NCI-H187 treated with DMSO at 0.1 percent for 48 hours (cell line): Measurements from ENCODE around the gene ZIC2.

Source experiments
- DNase-seq: peaks from one replicate; lab custom pipeline; 2025; lab: John Stamatoyannopoulos, UW

Gene ZIC2

DNA sequence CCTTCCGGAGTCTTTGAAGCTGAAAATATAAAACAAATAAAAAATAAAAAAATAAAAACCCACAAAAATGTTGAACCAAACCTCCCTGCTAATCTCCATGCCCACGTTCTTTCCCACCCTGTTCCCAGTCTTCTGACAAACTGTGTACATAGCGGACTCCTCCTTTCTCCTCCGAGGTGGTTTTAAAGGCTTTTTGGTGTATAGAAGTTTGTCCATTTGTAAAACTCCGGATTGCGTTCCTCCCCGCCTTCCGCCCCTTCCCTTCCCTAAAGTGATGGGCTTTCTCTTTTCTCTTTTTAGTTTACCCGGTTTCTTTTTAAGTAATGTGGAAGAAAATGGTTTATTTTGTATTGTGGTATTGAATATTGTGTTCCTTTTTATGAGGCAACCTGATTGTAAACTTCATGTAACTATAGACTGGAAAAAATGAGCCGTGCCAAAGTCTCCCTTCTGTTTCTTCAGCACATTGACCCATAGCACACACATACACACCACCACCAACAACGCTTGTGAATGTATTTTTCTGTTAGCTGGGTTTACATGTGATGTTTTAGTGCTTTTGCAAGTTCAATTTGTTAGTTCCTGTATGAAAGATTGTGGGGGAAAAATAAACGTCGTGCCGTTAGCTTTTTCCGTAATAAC lies 4.4 kb downstream of the ZIC2 start:
- no peak for DNase-seq

DNA sequence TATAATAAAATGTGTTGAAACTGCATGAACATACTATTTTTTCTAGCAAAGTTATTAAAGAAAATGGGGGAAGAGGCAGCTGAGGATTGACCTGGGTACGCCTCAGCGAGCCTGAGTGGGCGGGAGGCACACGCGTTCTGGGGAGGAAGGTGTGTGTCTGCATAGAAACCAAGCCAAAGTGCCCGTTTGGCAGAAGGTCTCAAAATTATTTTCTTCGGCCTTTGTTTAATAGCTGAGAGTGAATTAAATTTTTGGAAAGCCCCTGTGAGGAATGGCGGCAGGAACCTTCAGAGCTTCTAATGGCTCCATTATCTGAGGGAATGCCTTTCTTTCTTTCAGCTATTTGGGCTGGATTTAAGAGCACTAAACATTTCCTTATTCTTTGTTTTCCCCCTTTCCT lies 5.2 kb downstream of the ZIC2 start:
- no peak for DNase-seq

GRCh38 chr13:99987154-99988019 lies 5.8 kb downstream of the ZIC2 start:
- DNase-seq = no peak

DNA sequence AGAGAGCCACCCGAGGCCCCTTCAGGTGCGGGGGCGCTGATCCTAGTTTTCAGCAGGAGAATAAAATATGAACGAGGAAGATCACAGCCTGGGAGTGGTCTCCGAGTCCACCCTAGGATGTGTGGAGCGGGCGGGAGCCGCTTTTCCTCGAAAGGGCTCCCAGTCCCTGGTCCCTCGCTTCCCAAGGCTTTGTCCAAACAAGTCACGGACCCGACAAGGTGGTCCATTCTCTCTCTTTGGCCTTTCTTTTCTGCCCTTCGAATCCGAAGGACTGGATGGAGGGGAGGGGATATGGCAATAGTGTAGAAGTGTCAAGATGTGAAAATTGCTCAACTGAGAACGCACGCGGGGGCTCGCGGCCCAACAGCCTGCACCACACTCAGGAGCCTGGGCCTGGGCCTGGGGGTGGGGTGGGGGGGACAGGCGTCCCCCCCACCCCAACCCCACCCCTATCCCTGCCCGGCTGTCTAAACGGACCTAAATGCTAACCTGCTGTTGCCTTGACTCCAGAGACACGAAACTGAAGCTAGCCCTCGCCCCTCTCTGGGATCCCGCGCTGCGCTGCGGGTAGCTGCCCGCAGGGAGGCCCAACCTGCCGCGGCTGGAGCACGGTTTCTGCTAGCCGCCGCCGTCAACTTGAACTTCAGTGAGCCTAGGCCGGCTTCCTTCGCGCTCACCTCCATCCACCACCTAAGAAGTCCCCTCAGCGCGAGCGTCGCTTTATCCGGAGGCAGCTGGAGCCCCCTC lies 7.1 kb downstream of the ZIC2 start:
- no peak for DNase-seq

- DNase-seq = no peak
Measured at GRCh38 chr13:99989276-99990125, 7.9 kb downstream of the ZIC2 start.

DNA sequence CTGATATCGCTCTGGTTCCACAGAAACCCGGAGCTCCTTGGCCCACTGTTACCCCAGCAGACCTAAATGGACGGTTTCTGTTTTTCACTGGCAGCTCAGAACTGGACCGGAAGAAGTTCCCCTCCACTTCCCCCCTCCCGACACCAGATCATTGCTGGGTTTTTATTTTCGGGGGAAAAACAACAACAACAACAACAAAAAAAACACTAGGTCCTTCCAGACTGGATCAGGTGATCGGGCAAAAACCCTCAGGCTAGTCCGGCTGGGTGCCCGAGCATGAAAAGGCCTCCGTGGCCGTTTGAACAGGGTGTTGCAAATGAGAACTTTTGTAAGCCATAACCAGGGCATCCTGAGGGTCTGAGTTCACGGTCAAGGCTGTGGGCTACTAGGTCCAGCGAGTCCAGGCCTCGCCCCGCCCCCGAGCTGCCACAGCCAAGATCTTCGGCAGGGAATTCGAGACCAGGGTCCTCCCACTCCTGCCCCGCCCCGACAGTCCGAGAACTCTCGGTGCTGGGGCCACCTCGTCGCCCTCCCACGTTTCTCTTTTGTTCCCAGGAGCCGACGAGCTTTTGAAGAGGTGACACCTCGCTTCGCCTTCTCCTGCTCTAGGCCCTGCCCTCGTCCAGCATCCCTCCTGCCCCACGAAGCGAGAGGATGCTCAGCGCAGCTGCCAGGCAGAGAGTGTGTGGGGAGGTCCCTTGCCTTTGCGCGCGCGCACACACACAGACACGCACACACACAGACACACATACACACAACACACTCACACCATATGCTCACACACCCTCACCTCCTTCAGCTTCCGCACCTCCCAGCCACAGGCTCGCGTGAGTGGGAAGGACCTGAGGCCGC lies 8.8 kb downstream of the ZIC2 start:
- no peak for DNase-seq

- no peak for DNase-seq
Measured at GRCh38 chr13:99991013-99991827, 9.6 kb downstream of the ZIC2 start.

- no peak for DNase-seq
Measured at GRCh38 chr13:99991828-99992775, 10.5 kb downstream of the ZIC2 start.

- no peak for DNase-seq
Measured at GRCh38 chr13:99992949-99993351, 11.4 kb downstream of the ZIC2 start.

DNA sequence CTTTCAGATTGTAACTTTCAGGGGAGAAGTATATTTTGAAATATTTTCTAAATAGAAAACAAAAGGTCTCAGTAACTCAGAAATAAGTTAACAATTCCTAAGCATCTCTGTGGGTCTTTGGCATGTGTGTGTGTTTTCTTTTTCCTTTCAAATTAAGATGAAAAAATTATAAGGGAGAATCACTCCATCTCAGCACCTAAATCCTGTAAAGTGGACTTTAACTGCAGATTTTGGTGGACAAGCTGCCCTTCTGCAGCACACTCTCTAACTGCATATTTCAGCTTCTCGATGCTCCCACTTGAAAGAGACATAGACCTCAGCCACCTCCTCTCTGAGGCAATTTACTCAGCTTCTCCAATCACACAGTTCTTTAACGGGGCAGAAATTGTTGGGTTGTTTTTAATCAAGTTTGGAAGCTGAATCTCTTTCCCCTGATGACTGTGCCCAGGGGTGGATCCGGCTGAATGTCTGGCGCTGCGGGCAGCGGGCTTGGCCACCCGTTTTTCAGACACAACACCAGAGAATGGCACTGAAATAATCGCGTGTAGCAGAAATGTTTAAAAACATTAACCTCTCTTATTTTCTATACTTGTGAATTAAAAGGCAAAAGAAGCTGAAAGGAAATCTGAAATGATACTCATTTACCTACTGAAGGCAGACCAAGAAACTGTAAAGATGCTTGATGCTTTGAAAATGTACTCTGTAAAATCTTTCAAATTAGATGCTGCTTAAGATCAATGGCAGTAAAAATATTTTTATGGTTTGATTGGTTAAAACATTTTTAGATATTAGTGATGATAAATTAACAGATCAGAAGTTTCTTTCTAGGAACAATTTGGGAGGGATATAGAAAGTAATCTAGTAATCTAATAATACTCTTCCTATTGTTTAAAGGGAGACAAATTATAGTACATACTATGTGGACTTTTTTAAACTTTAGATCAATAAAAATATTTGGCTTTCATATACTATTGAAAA lies 12.4 kb downstream of the ZIC2 start:
- DNase-seq = no peak

DNA sequence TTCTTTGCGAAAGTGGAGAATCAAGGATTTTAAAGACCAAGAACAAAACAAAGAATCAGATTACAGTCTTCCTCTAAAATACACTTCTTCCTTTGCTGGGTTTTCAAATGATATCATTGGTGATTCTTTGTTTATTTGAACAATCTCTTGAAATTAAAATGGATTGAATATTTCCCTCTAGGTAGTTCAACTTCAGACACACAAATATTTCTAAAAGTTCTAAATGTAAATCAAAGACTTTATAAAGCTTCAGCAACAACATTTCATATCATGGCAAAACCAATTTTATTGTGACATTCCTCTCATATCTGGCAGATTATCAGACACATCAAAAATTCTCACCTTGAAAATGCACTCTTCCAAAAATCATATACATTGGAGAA lies 13.0 kb downstream of the ZIC2 start:
- DNase-seq = no peak

- DNase-seq = no peak
Measured at GRCh38 chr13:99995104-99995588, 13.6 kb downstream of the ZIC2 start.

- DNase-seq = no peak
Measured at GRCh38 chr13:99995589-99996380, 14.2 kb downstream of the ZIC2 start.

GRCh38 chr13:99996381-99996973 lies 14.9 kb downstream of the ZIC2 start:
- no peak for DNase-seq

- DNase-seq = no peak
Measured at GRCh38 chr13:99997702-99998214, 16.2 kb downstream of the ZIC2 start.

GRCh38 chr13:99998261-99998660 lies 16.7 kb downstream of the ZIC2 start:
- no peak for DNase-seq
